Activated effector memory CD4-positive, alpha-beta T cell treated with anti-CD3 and anti-CD28 coated beads, Interleukin-2, amount 50 U/mL, for 16 hours (primary cell): ENCODE data around the gene TNRC6C.
A peak's percentile ranks its signal among the peaks of the same experiment; 100 is the strongest.

ENCODE experiments used
- DNase-seq: peaks from one replicate; pipeline ENCODE4 v3.0.0-alpha.2; 2020

TNRC6C gene

GRCh38 chr17:78016852-78017251, 58.3 kb downstream of the TNRC6C start:
- no peak for DNase-seq

- no peak for DNase-seq
Observed at GRCh38 chr17:78019367-78019975, 61.0 kb downstream of the TNRC6C start.

DNA sequence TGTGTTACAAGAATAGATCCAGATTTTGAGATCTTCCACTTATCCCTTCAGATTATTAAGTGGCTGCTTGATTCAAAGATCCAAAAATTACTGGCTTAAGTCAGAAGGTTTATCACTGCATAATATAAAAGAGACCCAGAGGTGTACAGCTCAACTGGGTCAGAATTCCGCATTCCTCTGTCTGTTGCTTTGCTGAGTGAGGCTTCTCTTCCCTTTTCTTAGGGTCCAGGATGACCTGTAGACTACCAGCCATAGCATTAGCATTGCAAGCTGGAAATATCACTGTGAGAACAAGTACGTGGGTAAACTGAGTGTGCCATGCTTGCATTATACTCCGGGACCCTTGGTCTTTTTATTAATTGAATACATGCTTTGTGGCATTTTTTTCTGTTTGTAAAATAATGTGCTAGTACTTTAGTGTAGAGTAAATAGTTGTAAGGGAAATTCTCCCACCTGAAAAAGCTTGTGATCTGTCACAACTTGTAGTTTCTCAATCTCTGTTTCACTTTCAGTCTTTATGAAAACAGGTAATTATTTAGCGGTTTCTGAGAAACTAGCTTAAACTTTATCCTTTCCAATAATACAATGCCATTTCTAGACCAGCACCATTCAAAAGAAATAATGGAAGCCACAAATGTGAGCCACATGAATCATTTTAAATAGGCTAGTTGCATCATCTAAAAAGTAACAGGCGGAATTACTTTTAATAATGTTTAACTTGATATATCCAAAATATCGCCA, 61.6 kb downstream of the TNRC6C start:
- no peak for DNase-seq

DNA sequence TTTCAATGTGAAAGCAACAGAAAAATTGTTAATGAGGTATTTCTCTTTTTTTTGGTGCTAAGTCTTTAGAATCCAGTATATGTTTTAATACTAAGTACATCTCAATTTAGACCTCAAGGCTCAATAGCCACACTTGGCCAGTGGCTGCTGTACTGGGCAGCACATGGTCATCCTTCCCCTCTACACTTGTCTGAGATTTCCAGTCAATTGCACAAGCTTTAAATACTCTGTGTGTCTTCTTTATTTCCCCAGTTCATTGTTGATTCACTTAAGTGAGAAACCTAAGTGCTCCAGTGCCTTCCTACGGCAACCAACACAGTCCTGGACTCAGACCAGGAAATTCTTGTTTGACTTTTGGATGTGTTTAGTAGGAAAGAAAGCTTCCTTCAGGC, 62.2 kb downstream of the TNRC6C start:
- DNase-seq: no peak

GRCh38 chr17:78022425-78022824, 63.9 kb downstream of the TNRC6C start:
- DNase-seq: no peak

GRCh38 chr17:78023042-78023441, 64.5 kb downstream of the TNRC6C start:
- DNase-seq: no peak

DNA sequence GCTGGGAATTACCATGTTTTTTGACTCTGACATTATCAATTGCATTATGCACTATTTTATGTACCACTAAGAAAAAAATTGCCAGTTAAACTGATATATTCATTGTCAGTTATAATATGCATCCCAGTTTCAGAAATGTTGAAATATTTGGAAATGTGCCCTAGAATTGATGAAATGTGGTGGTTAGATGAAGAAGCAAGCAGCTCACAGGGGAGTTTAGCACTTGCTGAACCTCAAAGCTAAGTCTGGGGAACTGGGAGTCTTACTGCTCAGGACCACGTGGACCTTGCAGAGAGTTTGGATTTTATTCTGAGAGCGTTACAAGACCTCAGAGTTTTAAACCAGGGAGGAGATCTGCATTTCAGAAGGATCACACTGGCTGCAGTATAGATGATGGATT, 67.9 kb downstream of the TNRC6C start:
- no peak for DNase-seq

- no peak for DNase-seq
Observed at GRCh38 chr17:78027121-78027520, 68.6 kb downstream of the TNRC6C start.

DNA sequence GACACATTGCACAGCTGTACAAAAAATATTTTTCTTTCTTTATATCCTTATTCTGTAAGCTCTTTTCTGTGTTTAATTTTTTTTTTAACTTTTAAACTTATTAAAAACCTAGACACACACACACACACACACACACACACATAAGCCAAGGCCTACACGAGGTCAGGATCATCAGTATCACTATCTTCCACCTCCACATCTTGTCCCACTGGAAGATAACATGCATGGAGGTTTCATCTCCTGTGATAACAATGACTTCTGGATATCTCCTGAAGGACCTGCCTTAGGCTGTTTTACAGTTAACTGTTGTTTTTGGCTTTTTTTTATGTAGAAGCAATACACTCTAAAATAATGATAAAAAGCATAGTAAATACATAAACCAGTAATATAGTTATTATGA, 71.2 kb downstream of the TNRC6C start:
- no peak for DNase-seq

DNA sequence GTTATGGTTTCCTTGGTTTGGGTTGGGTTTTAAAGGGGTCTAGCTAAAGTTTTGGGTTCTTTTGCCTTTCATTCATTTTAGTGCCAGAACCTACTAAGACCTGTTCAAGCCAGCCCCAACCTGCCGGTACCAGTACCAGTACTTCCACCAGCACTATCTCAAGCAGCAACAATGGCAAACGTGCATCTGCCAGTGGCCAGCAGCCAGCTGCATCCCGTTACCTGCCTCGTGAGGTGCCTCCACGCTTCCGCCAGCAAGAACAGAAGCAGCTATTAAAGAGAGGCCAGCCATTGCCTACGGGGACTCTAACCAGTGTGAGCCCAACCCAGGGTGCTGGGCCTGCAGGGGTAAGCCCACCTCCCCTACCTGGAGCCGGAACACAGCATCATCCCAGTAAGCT, 72.9 kb downstream of the TNRC6C start:
- no peak for DNase-seq

- DNase-seq: no peak
Observed at GRCh38 chr17:78032166-78032565, 73.7 kb downstream of the TNRC6C start.

GRCh38 chr17:78034429-78035091, 76.1 kb downstream of the TNRC6C start:
- DNase-seq: no peak

DNA sequence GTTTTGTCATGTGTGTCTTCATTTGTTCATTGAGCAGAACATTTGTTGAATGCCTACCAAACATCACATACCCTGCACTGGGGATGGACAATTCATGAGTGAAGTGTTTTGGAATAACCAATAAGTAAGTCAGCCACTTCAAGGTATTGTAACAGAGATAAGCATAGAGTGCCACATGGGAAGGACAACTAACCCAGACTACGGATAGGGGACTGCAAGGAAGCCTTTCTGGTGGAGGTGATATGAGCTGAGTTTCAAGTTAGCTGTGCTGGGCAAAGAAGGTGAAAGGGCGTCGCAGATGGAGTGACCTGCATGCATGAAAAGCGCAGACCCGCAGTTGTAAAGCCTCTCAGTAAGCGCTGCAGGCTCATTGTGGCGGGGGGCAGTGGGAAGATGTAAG, 78.8 kb downstream of the TNRC6C start:
- no peak for DNase-seq

DNA sequence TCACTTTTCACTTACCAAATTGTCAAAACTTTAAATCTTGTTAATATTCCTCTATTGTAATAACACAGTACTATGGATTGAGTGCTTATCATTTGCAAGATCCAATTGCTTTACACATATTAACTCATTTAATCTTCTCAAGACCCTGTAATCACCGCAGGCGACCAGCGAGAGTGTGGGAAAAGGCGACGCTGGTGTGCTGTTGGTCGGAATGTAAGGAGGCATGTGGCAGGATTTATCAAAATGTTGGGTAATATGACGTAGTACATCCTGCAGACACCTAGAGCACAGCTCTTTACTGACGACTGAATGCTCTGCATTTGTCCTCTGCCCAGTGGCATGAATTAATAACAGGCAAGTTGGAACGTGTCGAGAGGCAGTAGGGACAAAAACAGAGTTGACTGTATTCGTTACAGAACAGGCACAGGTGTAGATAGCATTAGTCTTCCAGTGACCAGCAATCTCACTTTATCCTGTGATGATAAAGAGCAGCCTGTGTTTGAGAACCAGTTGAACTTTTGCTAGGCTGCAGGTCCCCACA, 80.3 kb downstream of the TNRC6C start:
- DNase-seq: no peak

- no peak for DNase-seq
Observed at GRCh38 chr17:78039581-78039980, 81.1 kb downstream of the TNRC6C start.

GRCh38 chr17:78040440-78041385, 82.2 kb downstream of the TNRC6C start:
- peak; percentile 72 for DNase-seq

- no peak for DNase-seq
Observed at GRCh38 chr17:78041386-78042179, 83.1 kb downstream of the TNRC6C start.

DNA sequence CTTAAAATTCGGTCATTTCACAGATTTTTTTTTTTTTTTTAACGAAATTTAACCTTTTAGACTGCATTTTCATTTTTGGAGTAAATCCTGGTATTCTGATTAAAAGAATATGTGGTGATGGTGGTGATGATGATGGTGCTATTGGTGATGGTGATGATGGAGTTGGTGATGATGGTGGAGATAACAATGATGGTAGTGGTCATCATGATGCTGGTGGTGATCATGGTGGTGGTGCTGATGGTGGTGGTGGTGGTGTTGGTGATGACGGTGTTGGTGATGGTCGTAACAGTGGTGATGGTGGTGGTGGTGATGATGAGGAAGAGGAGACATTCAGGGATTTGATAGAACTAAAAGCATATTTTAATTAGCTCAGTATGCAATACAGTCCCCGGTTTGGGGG, 84.0 kb downstream of the TNRC6C start:
- DNase-seq: no peak

GRCh38 chr17:78043031-78043430, 84.5 kb downstream of the TNRC6C start:
- no peak for DNase-seq

- DNase-seq: no peak
Observed at GRCh38 chr17:78044280-78044835, 85.9 kb downstream of the TNRC6C start.

GRCh38 chr17:78045316-78045715, 86.8 kb downstream of the TNRC6C start:
- DNase-seq: no peak

- DNase-seq: no peak
Observed at GRCh38 chr17:78046923-78047322, 88.4 kb downstream of the TNRC6C start.
